Activated naive CD8-positive, alpha-beta T cell treated with anti-CD3 and anti-CD28 coated beads, Interleukin-2, amount 50 U/mL, for 24 hours (primary cell): Measurements from ENCODE around the gene HGS.
"Not testable (repeated sequence)": the region's sequence is repeated elsewhere in the genome, so short reads cannot be mapped to it uniquely, and the experiment has no call there.

Source experiments
- ATAC-seq: fragments of 150-1000 bp; cut with Tn5 transposase; one replicate; pipeline ENCODE4 v1.10.0; 2021
- DNase-seq: peaks from one replicate; pipeline ENCODE4 v3.0.0; 2021
- H3K27ac Mint-ChIP-seq: one replicate; pipeline ENCODE4 v1.8.0; 2021; ENCODE audit warnings: mild to moderate bottlenecking, mixed read lengths
- H3K27me3 Mint-ChIP-seq: one replicate; pipeline ENCODE4 v1.8.0; 2021; ENCODE audit warnings: mixed read lengths
- H3K36me3 Mint-ChIP-seq: one replicate; pipeline ENCODE4 v1.8.0; 2021; ENCODE audit warnings: low read depth, mixed read lengths
- H3K4me1 Mint-ChIP-seq: one replicate; pipeline ENCODE4 v1.8.0; 2021; ENCODE audit warnings: mixed read lengths
- H3K4me3 Mint-ChIP-seq: one replicate; pipeline ENCODE4 v1.8.0; 2021; ENCODE audit warnings: mild to moderate bottlenecking, moderate library complexity, mixed read lengths
- H3K9me3 Mint-ChIP-seq: one replicate; pipeline ENCODE4 v1.8.0; 2021; ENCODE audit warnings: mixed read lengths

HGS gene

DNA sequence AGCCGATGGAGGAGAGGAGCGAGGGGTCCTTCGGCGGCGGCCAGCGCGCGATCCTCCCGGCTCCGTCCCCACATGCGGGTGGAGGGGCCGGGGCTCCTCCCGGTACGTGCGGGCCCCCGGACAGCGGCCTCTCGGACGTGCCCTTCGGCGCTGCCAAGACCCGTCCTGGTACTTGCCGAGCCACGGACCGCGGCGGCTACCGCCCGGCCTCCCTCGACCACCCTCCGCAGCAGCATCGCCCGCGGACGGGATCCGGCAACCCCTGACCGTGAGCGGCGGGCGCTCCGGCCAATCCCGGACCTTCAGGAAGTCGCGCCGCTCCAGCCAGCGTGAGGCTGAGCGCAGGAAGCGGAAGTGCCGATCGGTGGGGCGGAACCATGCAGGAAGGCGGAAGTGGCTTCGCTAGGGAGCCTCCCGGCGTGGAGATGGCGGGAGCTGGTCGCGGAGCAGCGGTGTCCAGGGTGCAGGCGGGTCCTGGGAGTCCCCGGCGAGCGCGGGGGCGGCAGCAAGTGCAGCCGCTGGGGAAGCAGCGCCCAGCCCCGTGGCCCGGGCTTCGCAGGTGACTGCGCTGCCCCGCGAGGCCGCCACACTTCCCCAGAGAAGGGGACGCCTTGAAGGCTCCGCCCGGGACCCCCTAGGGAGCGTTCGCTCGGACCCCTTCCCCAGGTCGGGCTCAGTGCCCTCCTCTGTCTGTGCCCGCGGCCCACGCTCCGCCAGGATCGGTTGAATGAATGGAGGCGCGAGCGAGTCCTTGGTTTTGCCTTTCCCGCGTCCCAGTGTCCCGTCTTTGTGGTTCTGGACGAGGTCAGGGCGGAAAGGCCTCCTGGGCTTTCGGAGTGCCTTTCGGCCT, 17.2 kb upstream of the HGS start, which contains the start of the genes CCDC137 and OXLD1:
TSS of gene CCDC137 (plus strand) at position 396 of the 850 bp plus-strand sequence. CDS start at position 426, 30 bp downstream.
TSS of gene OXLD1 (minus strand) at position 264 of the 850 bp plus-strand sequence. CDS start at position 236, 28 bp downstream.
- Mint-ChIP-seq H3K4me3 (peak within 1 kb of the TSS; percentile 97), H3K27ac (peak within 1 kb of the TSS; percentile 98), H3K4me1 (peaks cover 52% of the 10 kb centered on the region), H3K36me3 (peaks cover 35% of the 10 kb centered on the region), H3K27me3 (no peaks in the 10 kb centered on the region), H3K9me3 (no peaks in the 10 kb centered on the region)
- ATAC-seq (peak; percentile 95), DNase-seq (peak; percentile 96)

DNA sequence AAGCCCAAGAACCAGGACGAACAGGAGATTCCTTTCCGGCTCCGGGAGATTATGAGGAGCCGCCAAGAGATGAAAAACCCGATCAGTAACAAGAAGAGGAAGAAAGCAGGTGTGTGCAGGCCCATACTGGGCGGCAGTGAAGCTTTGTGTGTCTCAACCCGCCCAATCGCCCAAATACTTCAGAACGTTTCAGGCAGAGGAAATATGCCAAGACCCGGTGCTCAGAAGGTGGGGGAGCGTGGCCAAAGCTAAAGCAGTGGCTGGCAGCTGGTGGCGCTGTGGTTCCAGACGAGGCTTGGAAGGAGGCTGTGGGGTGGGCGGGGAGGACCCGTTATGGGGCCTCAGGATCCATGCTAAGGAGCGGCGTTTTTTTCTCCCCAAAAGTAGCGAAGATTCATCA, 16.1 kb upstream of the HGS start:
- no peaks in the 10 kb centered on the region for H3K9me3 Mint-ChIP-seq

GRCh38 chr17:81672504-81672903, 11.3 kb upstream of the HGS start:
- Mint-ChIP-seq H3K4me1 (peaks cover 14% of the 10 kb centered on the region), H3K27me3 (no peaks in the 10 kb centered on the region), H3K9me3 (no peaks in the 10 kb centered on the region), H3K4me3 (no peak overlapping the region), H3K36me3 (peaks cover 29% of the 10 kb centered on the region), H3K27ac (no peak overlapping the region)
- DNase-seq: no peak
- ATAC-seq: no peak

More for the DNA sequence above, 16.1 kb upstream of the HGS start:
- ATAC-seq (no peak), DNase-seq (peak; percentile 16)
- H3K4me1 Mint-ChIP-seq: peaks cover 49% of the 10 kb centered on the region
- H3K4me3 Mint-ChIP-seq: peak overlapping the region; percentile 97
- H3K27me3 Mint-ChIP-seq: no peaks in the 10 kb centered on the region
- peaks cover 39% of the 10 kb centered on the region for H3K36me3 Mint-ChIP-seq
- peak overlapping the region; percentile 85 for H3K27ac Mint-ChIP-seq

DNA sequence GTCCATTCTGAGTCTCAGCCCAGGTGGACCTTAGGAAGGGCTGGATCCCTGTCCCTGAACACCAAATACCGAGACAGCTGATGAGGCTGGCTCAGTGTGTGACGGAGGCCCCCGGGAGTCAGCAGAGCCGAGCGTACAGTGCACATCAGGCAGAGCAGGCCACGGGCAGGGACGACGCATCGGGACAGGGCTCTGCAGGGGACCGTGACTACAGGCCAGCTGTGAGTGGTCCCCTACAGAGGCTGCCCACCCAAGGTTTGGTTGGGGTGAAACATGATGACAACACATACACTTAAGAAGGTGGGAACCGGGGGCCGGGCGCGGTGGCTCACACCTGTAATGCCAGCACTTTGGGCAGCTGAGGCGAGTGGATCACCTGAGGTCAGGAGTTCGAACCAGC, 10.9 kb upstream of the HGS start:
- no peak overlapping the region for H3K27ac Mint-ChIP-seq
- no peak for ATAC-seq
- H3K9me3 Mint-ChIP-seq: no peaks in the 10 kb centered on the region
- H3K36me3 Mint-ChIP-seq: peaks cover 25% of the 10 kb centered on the region
- no peak for DNase-seq
- H3K27me3 Mint-ChIP-seq: no peaks in the 10 kb centered on the region
- peaks cover 10% of the 10 kb centered on the region for H3K4me1 Mint-ChIP-seq
- no peak overlapping the region for H3K4me3 Mint-ChIP-seq

GRCh38 chr17:81673561-81674258, 10.1 kb upstream of the HGS start:
- no peak for DNase-seq
- H3K4me3 Mint-ChIP-seq: no peak overlapping the region
- no peak overlapping the region for H3K27ac Mint-ChIP-seq
- H3K4me1 Mint-ChIP-seq: peaks cover 4% of the 10 kb centered on the region
- ATAC-seq: no peak
- H3K36me3 Mint-ChIP-seq: peaks cover 19% of the 10 kb centered on the region
- H3K9me3 Mint-ChIP-seq: no peaks in the 10 kb centered on the region
- no peaks in the 10 kb centered on the region for H3K27me3 Mint-ChIP-seq

GRCh38 chr17:81675515-81676221, 8.1 kb upstream of the HGS start:
- H3K27me3 Mint-ChIP-seq, H3K27ac Mint-ChIP-seq, H3K4me1 Mint-ChIP-seq, H3K4me3 Mint-ChIP-seq, H3K9me3 Mint-ChIP-seq, ATAC-seq: not testable (repeated sequence)
- DNase-seq: peak; percentile 25
- H3K36me3 Mint-ChIP-seq: peaks cover 16% of the 10 kb centered on the region

- no peak overlapping the region for H3K27ac Mint-ChIP-seq
- DNase-seq: no peak
- peaks cover 12% of the 10 kb centered on the region for H3K36me3 Mint-ChIP-seq
- H3K4me3 Mint-ChIP-seq: no peak overlapping the region
- H3K4me1 Mint-ChIP-seq: peaks cover 4% of the 10 kb centered on the region
- no peaks in the 10 kb centered on the region for H3K27me3 Mint-ChIP-seq
- H3K9me3 Mint-ChIP-seq: no peaks in the 10 kb centered on the region
- ATAC-seq: no peak
Measured at GRCh38 chr17:81676906-81677305, 6.9 kb upstream of the HGS start.

DNA sequence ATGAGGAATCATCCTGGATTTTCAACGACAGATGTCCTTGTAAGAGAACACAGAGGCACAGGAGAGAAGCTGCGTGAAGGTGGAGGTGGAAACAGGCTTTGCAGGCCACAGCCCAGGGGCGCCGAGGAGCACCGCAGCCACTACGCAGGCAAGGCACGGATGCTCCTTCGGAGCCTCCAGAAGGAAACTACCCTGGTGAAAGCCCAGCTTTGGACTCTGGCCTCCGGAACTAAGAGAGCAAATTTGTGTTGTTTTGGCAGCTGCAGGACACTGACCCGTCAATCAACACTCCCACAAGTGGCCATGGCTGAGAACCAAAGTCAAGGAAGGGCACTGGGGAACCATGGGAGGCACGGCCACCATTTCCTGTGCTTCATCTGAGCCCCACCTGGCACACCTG, 3.7 kb upstream of the HGS start:
- peaks cover 26% of the 10 kb centered on the region for H3K4me1 Mint-ChIP-seq
- no peak overlapping the region for H3K27ac Mint-ChIP-seq
- ATAC-seq (no peak), DNase-seq (no peak)
- peaks cover 13% of the 10 kb centered on the region for H3K36me3 Mint-ChIP-seq
- peaks cover 2% of the 10 kb centered on the region for H3K27me3 Mint-ChIP-seq
- no peak overlapping the region for H3K4me3 Mint-ChIP-seq
- H3K9me3 Mint-ChIP-seq: no peaks in the 10 kb centered on the region

DNA sequence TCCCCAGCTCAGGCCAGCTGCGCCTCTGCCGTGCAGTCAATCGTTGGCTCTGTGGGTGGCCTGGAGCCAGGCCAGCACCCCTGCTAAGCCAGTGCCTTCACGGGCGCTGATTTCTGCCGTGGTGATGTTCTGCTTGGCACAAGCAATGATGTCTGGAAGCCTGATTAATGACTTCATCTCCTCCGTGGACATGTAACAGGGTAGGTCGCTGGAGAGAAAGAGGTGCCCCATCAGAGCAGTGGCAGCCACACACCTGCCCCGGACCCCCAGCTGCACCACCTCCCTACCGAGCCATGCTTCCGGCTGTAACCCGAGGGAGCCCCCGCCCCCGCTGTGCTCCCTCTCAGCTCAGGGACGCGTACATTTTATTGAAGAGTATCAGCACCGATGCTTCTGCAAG, 2.1 kb upstream of the HGS start:
- DNase-seq: no peak
- Mint-ChIP-seq H3K27me3 (peaks cover 2% of the 10 kb centered on the region), H3K4me3 (peak overlapping the region; percentile 6), H3K36me3 (peaks cover 23% of the 10 kb centered on the region), H3K9me3 (no peaks in the 10 kb centered on the region), H3K4me1 (peaks cover 35% of the 10 kb centered on the region), H3K27ac (no peak overlapping the region)
- no peak for ATAC-seq

- peaks cover 2% of the 10 kb centered on the region for H3K27me3 Mint-ChIP-seq
- H3K9me3 Mint-ChIP-seq: no peaks in the 10 kb centered on the region
- ATAC-seq (no peak), DNase-seq (no peak)
- peak overlapping the region; percentile 92 for H3K4me3 Mint-ChIP-seq
- H3K4me1 Mint-ChIP-seq: peaks cover 41% of the 10 kb centered on the region
- peaks cover 30% of the 10 kb centered on the region for H3K36me3 Mint-ChIP-seq
- H3K27ac Mint-ChIP-seq: peak overlapping the region; percentile 78
Measured at GRCh38 chr17:81682565-81683207, 1.1 kb upstream of the HGS start.

- Mint-ChIP-seq H3K27ac (peak overlapping the region; percentile 97), H3K4me1 (peaks cover 41% of the 10 kb centered on the region), H3K4me3 (peak overlapping the region; percentile 92), H3K9me3 (no peaks in the 10 kb centered on the region), H3K27me3 (peaks cover 2% of the 10 kb centered on the region), H3K36me3 (peaks cover 31% of the 10 kb centered on the region)
- DNase-seq: no peak
- peak; percentile 0 for ATAC-seq
Measured at GRCh38 chr17:81683208-81683583, 615 bp upstream of the HGS start.

DNA sequence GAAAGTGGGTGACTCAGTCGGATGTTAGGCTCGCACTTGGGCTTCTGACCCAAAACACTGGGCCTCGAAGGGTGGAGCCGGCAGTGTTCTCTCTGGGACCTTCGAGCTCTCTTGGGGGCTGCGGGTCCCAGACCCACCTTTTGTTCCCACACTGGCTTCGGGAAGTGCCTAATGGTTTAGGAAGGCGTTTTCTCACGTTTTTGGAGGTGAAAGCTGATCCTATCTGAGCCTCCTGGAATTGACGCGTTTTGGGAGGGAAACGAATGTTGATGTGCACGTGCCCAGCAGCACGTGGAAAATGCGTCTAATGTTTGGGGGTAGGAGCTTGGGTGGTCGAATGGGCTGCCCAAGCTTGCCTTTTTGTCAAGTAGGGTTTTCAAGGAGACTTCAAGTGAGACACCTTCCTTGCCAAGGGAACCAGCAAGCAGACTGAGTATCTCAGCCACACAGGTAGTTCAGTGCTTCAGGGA, 666 bp downstream of the HGS start:
- H3K36me3 Mint-ChIP-seq: peaks cover 42% of the 10 kb centered on the region
- peaks cover 43% of the 10 kb centered on the region for H3K4me1 Mint-ChIP-seq
- peak; percentile 43 for DNase-seq
- no peak for ATAC-seq
- H3K27ac Mint-ChIP-seq: peak overlapping the region; percentile 91
- H3K4me3 Mint-ChIP-seq: peak overlapping the region; percentile 92
- peaks cover 2% of the 10 kb centered on the region for H3K27me3 Mint-ChIP-seq
- H3K9me3 Mint-ChIP-seq: no peaks in the 10 kb centered on the region

DNA sequence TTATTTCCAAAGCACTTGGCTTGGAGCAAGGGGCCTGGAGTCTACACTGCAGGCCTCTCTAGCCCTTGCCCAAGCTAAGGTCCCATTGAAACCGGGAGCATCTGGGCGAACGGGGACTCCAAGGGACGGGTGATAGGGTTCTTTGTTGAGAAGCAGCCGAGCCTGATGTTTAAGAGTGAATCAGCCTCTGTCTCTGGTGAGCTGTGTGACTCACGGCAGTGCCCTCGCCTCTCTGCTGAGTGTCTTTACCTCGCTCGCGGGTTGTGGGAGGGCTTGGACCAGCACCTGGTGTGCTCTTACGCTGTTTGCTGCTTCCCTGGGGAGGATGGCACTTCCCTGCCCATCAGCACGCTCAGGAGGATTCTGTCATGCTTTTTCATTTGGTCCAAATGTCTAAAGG, 1.3 kb downstream of the HGS start:
- DNase-seq (peak; percentile 54), ATAC-seq (peak; percentile 44)
- Mint-ChIP-seq H3K4me3 (peak overlapping the region; percentile 92), H3K27ac (peak overlapping the region; percentile 91), H3K4me1 (peaks cover 43% of the 10 kb centered on the region), H3K36me3 (peaks cover 44% of the 10 kb centered on the region), H3K27me3 (peaks cover 2% of the 10 kb centered on the region), H3K9me3 (no peaks in the 10 kb centered on the region)

- Mint-ChIP-seq H3K27ac (no peak overlapping the region), H3K4me3 (no peak overlapping the region), H3K9me3 (no peaks in the 10 kb centered on the region), H3K36me3 (peaks cover 40% of the 10 kb centered on the region), H3K4me1 (peaks cover 41% of the 10 kb centered on the region), H3K27me3 (peaks cover 2% of the 10 kb centered on the region)
- DNase-seq (no peak), ATAC-seq (no peak)
Measured at GRCh38 chr17:81686614-81687013, 2.8 kb downstream of the HGS start.
